H9 (cell line): Measurements from ENCODE around the gene CELF4. TPM values are rescaled to one million over a fixed set of nuclear protein-coding genes. Genes with fewer than 3 reads are reported as not detected.

Experiments
- DNase-seq: peaks from one replicate; pipeline ENCODE4 v3.0.0-alpha.2; 2017
- H2AFZ ChIP-seq: one replicate; pipeline ENCODE4 v1.6.1; 2013; ENCODE audit warnings: mild to moderate bottlenecking, low read length, control low read depth, moderate library complexity
- H2AK5ac ChIP-seq: 2 replicates; pipeline ENCODE4 v1.6.1; 2013; ENCODE audit warnings: low read length, control low read depth, mixed read lengths; ENCODE audit not compliant: insufficient read length
- H2BK120ac ChIP-seq: one replicate; pipeline ENCODE4 v1.6.1; 2013; ENCODE audit warnings: low read depth, mild to moderate bottlenecking, low read length, control low read depth, inconsistent platforms; ENCODE audit not compliant: poor library complexity, severe bottlenecking
- H2BK12ac ChIP-seq: 2 replicates; pipeline ENCODE4 v1.6.1; 2013; ENCODE audit warnings: low read length, control low read depth, mixed read lengths, low read depth; ENCODE audit not compliant: insufficient read length
- H2BK15ac ChIP-seq: 2 replicates; pipeline ENCODE4 v1.6.1; 2013; ENCODE audit warnings: low read depth, low read length, control low read depth
- H2BK20ac ChIP-seq: one replicate; pipeline ENCODE4 v1.6.1; 2013; ENCODE audit warnings: low read depth, mild to moderate bottlenecking, low read length, control low read depth, inconsistent platforms; ENCODE audit not compliant: poor library complexity, severe bottlenecking
- H2BK5ac ChIP-seq: 2 replicates; pipeline ENCODE4 v1.6.1; 2013; ENCODE audit warnings: low read length, control low read depth, mixed read lengths; ENCODE audit not compliant: insufficient read length
- H3K14ac ChIP-seq: 2 replicates; pipeline ENCODE4 v1.6.1; 2013; ENCODE audit warnings: low read length, control low read depth; ENCODE audit not compliant: insufficient read depth
- H3K18ac ChIP-seq: 2 replicates; pipeline ENCODE4 v1.6.1; 2013; ENCODE audit warnings: low read depth, mild to moderate bottlenecking, mixed read lengths, low read length, control low read depth; ENCODE audit not compliant: insufficient read length
- H3K23ac ChIP-seq: 2 replicates; pipeline ENCODE4 v1.6.1; 2013; ENCODE audit warnings: low read length, control low read depth, mixed read lengths, low read depth; ENCODE audit not compliant: insufficient read length
- H3K23me2 ChIP-seq: 2 replicates; pipeline ENCODE4 v1.6.1; 2013; ENCODE audit warnings: low read depth, mild to moderate bottlenecking, mixed read lengths, low read length, control low read depth; ENCODE audit not compliant: insufficient read length, poor library complexity, severe bottlenecking
- H3K27ac ChIP-seq: 2 replicates; pipeline ENCODE4 v1.5.1; 2013; ENCODE audit warnings: low read length, control low read depth, mixed read lengths, low read depth; ENCODE audit not compliant: insufficient read length
- H3K27me3 ChIP-seq: 2 replicates; pipeline ENCODE4 v1.6.1; 2013; ENCODE audit warnings: low read length, control low read depth, inconsistent platforms; ENCODE audit not compliant: insufficient read depth
- H3K4ac ChIP-seq: 2 replicates; pipeline ENCODE4 v1.6.1; 2013; ENCODE audit warnings: low read depth, mild to moderate bottlenecking, control low read depth, inconsistent platforms, low read length, moderate library complexity
- H3K4me1 ChIP-seq: 2 replicates; pipeline ENCODE4 v1.6.1; 2013; ENCODE audit warnings: low read length, control low read depth, inconsistent platforms; ENCODE audit not compliant: insufficient read depth
- H3K4me2 ChIP-seq: 2 replicates; pipeline ENCODE4 v1.6.1; 2013; ENCODE audit warnings: low read length, control low read depth, mixed read lengths; ENCODE audit not compliant: insufficient read length, insufficient read depth
- H3K56ac ChIP-seq: 2 replicates; pipeline ENCODE4 v1.6.1; 2013; ENCODE audit warnings: low read depth, mild to moderate bottlenecking, mixed read lengths, low read length, control low read depth; ENCODE audit not compliant: insufficient read length
- H3K79me1 ChIP-seq: 2 replicates; pipeline ENCODE4 v1.6.1; 2013; ENCODE audit warnings: low read depth, mild to moderate bottlenecking, moderate library complexity, low read length, control low read depth, inconsistent platforms; ENCODE audit not compliant: insufficient read depth, poor library complexity, severe bottlenecking
- H3K79me2 ChIP-seq: 2 replicates; pipeline ENCODE4 v1.6.1; 2013; ENCODE audit warnings: low read length, control low read depth, inconsistent platforms; ENCODE audit not compliant: insufficient read depth
- H3K9ac ChIP-seq: 2 replicates; pipeline ENCODE4 v1.6.1; 2013; ENCODE audit warnings: low read length, control low read depth, mixed read lengths; ENCODE audit not compliant: insufficient read length; ENCODE audit errors: extremely low read depth
- H3K9me3 ChIP-seq: one replicate; pipeline ENCODE4 v1.6.1; 2013; ENCODE audit warnings: low read depth, low read length, inconsistent platforms; ENCODE audit not compliant: control insufficient read depth
- H3T11ph ChIP-seq: one replicate; pipeline ENCODE4 v1.6.1; 2013; ENCODE audit warnings: mild to moderate bottlenecking, low read length, control low read depth, inconsistent platforms
- H4K20me1 ChIP-seq: one replicate; pipeline ENCODE4 v1.6.1; 2013; ENCODE audit not compliant: control insufficient read depth, insufficient read length, insufficient read depth
- H4K5ac ChIP-seq: 2 replicates; pipeline ENCODE4 v1.6.1; 2013; ENCODE audit warnings: low read depth, mild to moderate bottlenecking, mixed read lengths, low read length, control low read depth; ENCODE audit not compliant: insufficient read length
- H4K8ac ChIP-seq: replicated peaks from 2 replicates; pipeline ENCODE4 v1.6.1; 2013; ENCODE audit warnings: low read length, control low read depth, mixed read lengths, low read depth; ENCODE audit not compliant: insufficient read length
- H4K91ac ChIP-seq: 2 replicates; pipeline ENCODE4 v1.6.1; 2013; ENCODE audit warnings: low read depth, mild to moderate bottlenecking, moderate library complexity, mixed read lengths, low read length, control low read depth; ENCODE audit not compliant: insufficient read length
- H3K27ac Mint-ChIP-seq, 3 experiments: 2 replicates in 2 of 3; 3 replicates in 1 of 3; pipeline ENCODE4 v1.8.0; 2020 to 2021; ENCODE audit warnings: mixed read lengths in 3 of 3, mild to moderate bottlenecking in 1 of 3, moderate library complexity in 1 of 3
- H3K27me3 Mint-ChIP-seq: 2 replicates; pipeline ENCODE4 v1.8.0; 2021; ENCODE audit warnings: low read depth, mild to moderate bottlenecking, moderate library complexity, mixed read lengths
- H3K36me3 Mint-ChIP-seq, 3 experiments: 2 replicates in 2 of 3; 3 replicates in 1 of 3; pipeline ENCODE4 v1.8.0; 2020 to 2021; ENCODE audit warnings: low read depth in 3 of 3, mixed read lengths in 3 of 3; ENCODE audit not compliant: insufficient read depth in 1 of 3
- H3K4me1 Mint-ChIP-seq, 2 experiments: 2 replicates each; pipeline ENCODE4 v1.8.0; 2020; ENCODE audit warnings: mixed read lengths in 2 of 2
- H3K4me3 Mint-ChIP-seq, 2 experiments: 2 replicates in 1 of 2; 3 replicates in 1 of 2; pipeline ENCODE4 v1.8.0; 2020 to 2021; ENCODE audit warnings: mild to moderate bottlenecking in 2 of 2, mixed read lengths in 2 of 2, moderate library complexity in 1 of 2
- H3K9me3 Mint-ChIP-seq, 2 experiments: 2 replicates in 1 of 2; 3 replicates in 1 of 2; pipeline ENCODE4 v1.8.0; 2020; ENCODE audit warnings: mild to moderate bottlenecking in 2 of 2, mixed read lengths in 2 of 2, moderate library complexity in 1 of 2
- CTCF ChIP-seq: fragments of 200-600 bp; sonication (generic); conservative IDR thresholded peaks from 3 replicates; pipeline ENCODE4 v1.8.0; 2021; ENCODE audit warnings: antibody characterized with exemption, mild to moderate bottlenecking
- WGBS: extraction: QIAGEN DNeasy Blood & Tissue Kit; methylation state at CpG from one replicate; pipeline ENCODE4 v1.1.7; 2013; ENCODE audit warnings: missing lambda C conversion rate, low lambda C conversion rate, mixed read lengths; ENCODE audit not compliant: insufficient read length; ENCODE audit errors: extremely low coverage; 5-methylcytosine and 5-hydroxymethylcytosine counted together
- total RNA-seq: library from RNA; stranded (reverse); gene quantifications from 2 replicates; pipeline ENCODE4 v1.2.1, GENCODE V29; 2021

The CELF4 gene
- total RNA-seq, 1 experiment from 2014 or later: 1.1 TPM

- Histone ChIP-seq H2AFZ (no peak overlapping the region), H3K9ac (no peak overlapping the region), H3K14ac (no peak overlapping the region; the same call in 1 of the 2 replicates), H2BK5ac (no peak overlapping the region), H4K5ac (no peak overlapping the region), H3K4ac (no peak overlapping the region), H2BK120ac (no peak overlapping the region), H2BK15ac (no peak overlapping the region), H2BK12ac (no peak overlapping the region), H3K9me3 (no peaks in the 10 kb centered on the region), H2BK20ac (no peak overlapping the region), H4K91ac (no peak overlapping the region), H3T11ph (no peak overlapping the region), H4K8ac (no peak overlapping the region), H4K20me1 (no peaks in the 10 kb centered on the region), H3K79me2 (no peaks in the 10 kb centered on the region), H3K18ac (no peak overlapping the region), H3K4me1 (peaks cover 5% of the 10 kb centered on the region), H3K4me2 (no peak overlapping the region), H3K23me2 (no peaks in the 10 kb centered on the region), H3K27me3 (no peaks in the 10 kb centered on the region), H3K56ac (no peak overlapping the region), H2AK5ac (no peak overlapping the region), H3K27ac (no peak overlapping the region), H3K79me1 (no peaks in the 10 kb centered on the region), H3K23ac (no peak overlapping the region)
- DNase-seq: no peak
- Mint-ChIP-seq H3K36me3 (no peaks in the 10 kb centered on the region), H3K9me3 (0 out of 5 replicates have a peak, but pooled peaks cover 0 to 2% of the 10 kb centered on the region in 2 experiments), H3K4me3 (peak overlapping the region in 1 of 2 experiments; percentile 61; a peak in 3 of 5 replicates), H3K27me3 (peaks cover 42% of the 10 kb centered on the region), H3K27ac (no peak overlapping the region), H3K4me1 (peaks cover 15 to 30% of the 10 kb centered on the region in 2 experiments)
- no CpG with 5 or more reads among the region's 36 CpGs for WGBS
- TF ChIP-seq CTCF: no peak
Measured at GRCh38 chr18:37243741-37244140, 321.9 kb downstream of the CELF4 start.
